SKM-1 (cell line): ENCODE results near the gene ABHD16A.

Source experiments
- DNase-seq: peaks from one replicate; lab custom pipeline; 2025; ENCODE audit not compliant: unreplicated experiment; lab: John Stamatoyannopoulos, UW

ABHD16A gene

DNA sequence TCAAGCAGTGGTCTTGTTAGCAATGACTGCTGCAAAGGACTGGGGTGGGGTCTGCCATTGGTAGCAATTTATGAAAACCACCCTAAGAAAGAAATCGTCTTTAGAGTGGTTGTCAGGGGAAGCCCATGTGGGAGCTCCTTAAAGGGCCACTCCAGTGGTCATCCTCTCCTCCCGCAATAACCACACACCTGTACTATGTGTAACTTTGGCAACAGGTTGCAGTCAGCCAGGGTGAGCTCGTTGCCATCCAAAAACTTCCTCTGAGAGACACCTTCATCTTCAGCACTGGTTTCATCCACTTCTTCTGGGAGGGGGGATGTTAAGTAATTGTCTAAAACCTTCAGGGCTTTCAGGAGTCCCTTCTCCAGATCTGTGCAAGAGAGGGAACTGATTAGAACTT lies 28.9 kb upstream of the ABHD16A start:
- DNase-seq = no peak

DNA sequence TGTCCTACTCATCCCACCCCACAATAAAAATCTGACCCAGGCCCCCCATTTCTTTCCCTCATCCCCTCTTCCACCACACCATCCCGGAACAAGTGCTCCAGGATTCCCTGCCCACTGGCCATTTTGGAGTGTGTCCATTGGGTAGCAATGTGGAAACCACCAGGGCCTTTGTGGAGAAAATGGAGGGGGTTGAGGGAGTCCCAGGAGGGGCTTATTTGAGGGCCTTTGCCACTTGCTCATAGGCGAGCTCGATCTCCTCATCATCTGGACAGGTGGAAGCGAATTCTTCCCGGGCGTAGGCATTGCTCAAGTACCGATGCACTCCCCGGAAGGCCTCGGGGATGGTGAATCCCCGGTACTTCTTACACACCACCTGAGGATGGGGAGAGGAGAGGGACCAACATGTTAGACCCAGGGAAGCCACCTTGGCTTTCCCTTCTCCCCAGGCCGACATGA lies 27.5 kb upstream of the ABHD16A start:
- no peak for DNase-seq

DNA sequence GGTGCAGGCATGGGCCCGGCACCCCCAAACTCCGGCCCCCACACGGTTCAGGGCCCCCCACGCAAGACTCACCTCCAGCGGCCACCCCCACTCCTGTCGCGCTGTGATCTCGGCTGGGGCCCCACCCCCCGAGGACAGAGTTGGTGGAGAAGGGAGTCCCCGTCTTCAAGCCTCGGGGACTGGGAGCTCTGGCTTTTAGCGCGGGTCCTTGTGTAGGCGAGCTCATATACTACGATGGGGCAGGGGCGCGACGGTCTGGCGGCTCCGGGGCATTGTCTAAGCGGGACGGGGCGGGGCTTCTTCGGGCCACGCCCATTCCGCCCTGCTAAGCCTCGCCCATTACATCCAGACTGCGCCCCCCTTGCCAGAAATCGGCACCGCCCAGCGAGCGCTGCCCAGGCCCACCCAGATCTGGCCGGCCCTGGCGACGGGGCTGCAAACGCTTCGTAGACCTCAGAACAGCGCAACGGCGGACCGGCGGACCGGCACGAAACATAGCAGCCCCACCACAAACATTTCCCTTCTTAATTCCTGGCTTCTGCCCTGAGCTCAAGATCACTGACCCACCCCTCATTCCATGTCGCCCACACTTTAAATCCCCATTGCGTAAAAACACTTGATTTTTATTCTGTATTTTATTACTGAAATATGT lies 27.0 kb upstream of the ABHD16A start:
- DNase-seq = no peak

DNA sequence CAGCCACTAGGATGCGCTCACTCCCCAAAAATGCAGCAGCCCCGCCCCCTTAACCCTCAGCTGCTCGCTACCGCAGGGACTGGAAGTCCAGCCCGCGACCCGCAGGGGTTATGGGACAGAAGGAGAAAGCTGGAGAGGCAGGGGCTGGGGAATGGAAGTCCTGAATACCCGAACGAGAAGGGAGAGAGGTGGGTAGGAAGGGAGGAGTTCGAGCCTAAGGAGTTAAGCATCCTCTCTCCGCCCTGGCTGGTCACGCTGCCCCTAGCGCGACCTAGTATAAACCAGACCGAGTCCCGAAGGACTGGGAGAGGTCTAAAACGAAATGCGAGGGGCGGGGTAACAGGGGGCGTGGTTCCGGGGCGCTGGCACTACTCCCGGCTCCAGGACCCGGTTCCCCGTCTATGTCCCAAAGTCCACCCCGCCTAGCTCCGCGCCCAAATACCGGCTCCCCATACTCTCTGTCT lies 26.4 kb upstream of the ABHD16A start:
- DNase-seq = no peak

DNA sequence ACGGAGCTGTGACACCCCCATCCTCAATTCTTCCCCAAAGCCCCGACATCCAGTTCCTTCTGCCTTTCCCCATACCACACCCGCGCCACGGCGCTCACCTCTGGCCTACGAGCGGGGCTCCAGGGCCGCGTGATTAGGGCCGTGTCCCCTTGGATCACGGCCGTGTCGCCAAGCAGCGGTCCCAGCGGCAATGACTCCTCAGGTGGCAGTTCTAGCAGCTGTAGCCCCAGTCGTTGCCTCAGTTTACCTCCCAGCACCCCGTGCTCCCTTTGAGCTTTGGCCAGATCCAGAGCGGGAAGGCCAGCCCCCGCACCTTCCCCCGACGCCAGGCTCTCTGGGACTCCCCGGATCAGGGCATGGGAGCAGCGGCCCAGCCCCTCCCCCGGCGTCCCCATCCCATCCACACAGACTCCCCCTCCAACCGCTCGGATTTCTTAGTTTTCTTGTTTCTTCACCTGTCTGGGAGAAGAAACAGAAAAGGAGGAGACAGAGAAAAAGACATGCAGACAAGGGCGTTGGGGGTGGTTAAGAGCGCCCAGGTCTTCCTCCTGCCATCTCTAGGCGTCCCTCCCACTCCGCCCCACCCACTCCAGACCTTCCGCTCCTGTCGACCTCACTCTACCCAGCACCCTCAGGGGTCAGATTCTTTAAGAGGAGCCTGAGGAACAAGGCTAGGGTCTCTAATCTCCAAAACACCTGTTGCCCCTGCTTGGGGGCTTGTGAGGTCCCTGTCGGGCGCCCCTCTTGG lies 25.8 kb upstream of the ABHD16A start, which contains the start of gene DDAH2:
DDAH2 (minus strand) TSS at position 533 of the 748 bp plus-strand sequence; CDS start at position 395, 138 bp downstream.
- DNase-seq = no peak

DNA sequence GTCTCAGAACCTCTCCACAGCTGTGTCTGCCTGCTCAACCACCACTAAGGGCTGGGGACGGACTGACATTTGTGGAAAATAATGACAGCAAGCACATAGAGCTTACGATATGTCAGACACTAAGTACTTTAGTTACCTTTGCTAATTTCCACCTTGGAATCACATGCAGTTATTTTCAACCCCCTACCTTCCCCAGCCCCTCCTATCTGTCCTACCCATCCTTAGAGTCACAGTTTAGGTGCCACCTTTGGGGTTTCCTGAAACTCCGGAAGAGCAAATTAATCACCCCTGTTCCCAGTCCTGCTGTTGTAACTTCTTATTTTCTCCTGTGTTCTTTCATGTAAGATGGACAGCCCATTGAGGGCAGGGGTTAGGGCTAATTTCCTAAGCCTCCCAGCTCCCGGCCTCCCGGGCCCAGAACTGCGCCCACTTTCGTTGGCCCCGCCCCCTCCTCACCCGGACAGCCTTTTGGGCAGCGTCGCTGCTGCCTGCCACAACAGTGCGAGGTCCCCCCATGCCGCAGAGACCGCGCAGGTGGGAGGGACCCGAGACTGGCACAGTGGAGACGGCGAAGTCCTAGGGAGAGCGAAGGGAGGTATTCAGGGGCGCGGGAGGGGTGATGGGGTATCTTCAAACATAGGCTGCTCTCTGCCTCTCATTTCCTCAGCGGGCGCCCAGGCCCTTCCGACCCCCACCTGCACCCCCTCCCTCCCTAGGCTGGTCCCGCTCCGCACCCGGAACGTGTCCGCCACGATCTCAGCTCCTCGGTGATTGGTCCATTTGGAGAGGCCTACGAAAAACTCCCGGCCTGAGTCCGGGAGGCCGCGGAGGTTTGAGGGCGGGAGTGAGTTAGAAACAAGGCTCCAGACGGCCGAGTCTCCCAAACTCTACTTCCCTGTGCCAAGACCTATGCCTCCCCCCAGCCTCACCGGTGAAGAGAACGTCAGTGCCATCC lies 24.9 kb upstream of the ABHD16A start:
- peak; percentile 90 for DNase-seq

DNA sequence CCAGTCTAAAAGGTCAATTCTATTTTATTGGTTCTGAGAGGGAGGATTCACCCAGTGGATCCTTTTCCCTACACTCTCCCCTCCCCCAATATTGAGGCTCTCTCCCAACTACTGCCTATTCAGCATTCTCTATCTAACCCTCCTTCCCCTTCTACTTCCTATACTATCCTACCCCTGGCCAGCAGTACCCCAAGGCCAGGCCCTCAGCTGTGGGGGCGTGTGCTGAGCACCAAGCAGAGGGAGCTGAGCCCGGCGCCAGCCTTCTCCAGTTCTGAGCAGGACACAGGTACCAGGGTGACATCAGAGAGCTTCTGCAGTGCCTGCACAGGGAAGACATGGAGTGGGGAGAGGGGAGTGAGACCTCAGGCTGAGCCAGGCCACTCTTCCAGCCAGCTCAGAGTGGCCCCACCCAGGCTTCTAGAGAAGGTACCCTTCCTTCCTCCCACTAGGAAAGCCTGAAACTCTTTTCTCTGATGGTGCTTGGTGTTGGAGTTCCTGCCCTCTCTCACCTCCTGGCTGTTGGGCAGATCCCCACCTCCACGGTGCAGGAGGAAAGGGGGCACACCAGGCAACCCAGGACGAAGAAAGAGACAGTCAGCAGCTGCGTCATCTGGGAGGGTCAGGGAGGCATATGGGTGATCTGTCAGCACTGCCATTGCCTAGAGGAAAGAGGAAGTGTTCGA lies 24.1 kb upstream of the ABHD16A start:
- DNase-seq = no peak

DNA sequence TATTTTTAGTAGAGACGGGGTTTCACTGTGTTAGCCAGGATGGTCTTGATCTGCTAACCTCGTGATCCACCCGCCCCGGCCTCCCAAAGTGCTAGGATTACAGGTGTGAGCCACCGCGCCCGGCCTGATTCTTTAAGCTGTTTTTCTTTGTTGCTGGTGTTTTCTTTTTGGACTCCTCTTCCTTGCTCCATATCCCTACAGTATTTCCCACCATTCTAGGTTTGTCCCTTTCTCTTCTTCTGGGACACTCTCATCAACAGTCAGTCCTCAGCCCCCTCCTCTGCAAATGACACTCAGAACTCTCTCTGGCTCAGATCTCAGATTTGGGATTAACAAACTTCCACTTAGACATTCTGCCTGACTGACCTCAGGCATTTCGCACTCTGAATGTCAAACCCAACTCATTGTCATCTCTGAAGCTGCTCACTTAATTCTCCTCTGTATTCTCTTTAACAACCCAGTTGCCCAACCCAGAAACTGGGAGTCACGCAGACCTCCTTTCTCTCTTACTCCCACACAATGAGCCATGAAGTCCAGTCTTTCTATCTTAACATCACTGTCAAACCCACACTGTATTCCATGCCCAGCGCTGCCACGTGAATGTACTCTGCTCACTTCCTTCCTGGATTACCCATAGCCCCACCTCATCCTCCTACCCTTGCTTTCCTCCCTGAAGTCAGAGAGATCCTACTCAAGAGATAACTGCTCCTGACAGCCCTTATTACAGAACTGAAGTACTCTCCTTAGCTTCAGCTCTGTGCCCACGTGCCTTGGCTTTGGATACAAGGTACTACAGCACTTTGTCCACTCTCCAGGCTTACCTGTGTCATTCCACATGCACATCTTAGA lies 22.6 kb upstream of the ABHD16A start:
- no peak for DNase-seq

DNA sequence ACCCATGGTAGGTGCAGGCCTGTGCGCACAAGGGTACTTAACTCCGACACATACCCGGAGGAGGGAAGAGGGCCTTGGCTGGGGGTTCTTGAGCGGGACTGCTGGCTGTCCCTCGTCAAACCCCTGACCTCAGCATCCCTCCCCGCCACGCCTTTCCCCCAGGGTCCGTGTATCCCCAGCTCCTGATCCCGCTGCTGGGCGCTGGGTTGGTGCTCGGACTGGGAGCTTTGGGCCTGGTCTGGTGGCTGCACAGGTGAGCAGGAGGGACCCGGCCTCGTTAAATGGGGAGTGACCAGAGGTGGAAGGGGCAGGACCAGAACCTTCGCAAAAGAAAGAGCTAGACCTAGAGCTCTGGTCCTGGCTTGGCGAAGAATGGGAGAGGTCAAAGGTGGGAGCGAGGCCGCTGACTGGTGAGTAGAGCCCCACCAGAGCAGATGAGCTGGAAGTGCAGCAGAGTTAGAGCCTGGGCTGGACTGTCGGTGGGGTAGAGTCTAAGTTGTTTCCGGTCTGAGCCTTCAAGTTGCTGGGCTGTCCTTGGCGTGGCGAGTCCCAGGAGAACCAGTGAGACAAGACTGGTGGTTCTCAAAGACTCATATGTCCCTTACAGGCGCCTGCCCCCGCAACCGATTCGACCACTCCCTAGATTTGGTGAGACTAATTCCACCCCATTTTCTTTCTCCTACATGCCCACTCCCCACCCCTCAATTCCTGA lies 21.0 kb upstream of the ABHD16A start:
- DNase-seq = no peak

DNA sequence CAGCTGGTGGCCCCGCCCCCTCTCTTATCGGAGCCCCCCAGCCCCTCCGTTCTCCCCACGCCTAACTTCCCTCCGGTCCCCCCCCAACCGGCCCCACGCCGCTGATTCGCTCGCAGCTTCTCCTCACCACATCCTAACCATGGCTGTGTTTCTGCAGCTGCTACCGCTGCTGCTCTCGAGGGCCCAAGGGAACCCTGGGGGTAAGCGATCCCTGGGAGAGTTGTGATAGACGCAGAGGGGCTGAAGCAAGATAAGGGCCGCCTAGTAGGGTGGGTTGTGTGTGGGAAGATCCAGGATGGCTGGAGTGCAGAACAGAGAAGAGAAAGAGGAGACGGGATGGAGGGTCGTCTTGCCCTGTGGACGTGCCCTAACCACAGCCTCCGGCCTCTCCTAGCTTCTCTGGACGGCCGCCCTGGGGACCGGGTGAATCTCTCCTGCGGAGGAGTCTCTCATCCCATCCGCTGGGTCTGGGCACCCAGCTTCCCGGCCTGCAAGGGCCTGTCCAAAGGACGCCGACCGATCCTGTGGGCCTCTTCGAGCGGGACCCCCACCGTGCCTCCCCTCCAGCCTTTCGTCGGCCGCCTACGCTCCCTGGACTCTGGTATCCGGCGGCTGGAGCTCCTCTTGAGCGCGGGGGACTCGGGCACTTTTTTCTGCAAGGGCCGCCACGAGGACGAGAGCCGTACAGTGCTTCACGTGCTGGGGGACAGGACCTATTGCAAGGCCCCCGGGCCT lies 20.3 kb upstream of the ABHD16A start, which contains the start of gene MPIG6B:
MPIG6B (plus strand) TSS at position 129 of the 735 bp plus-strand sequence; CDS start at position 140, 11 bp downstream.
- DNase-seq = no peak

DNA sequence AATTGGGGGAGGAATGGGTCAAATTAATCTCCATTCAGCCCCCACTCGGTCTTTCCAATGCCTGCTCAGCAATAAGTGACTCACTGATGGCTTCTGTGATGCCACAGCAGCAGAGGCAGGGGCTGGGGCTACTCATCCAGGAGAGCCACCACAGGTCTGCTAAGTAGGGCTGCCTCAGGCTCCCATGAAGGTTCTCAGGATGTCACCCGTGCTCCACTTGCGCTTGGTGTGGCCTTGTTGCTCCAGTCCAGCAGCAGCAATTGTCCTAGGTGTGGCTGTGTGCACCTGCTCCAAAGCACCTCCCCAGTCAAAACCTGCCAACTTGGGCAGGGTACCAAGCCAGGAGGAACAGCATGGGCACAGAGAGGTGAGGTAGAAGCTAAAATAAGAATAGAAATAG lies 19.0 kb upstream of the ABHD16A start:
- DNase-seq = no peak

DNA sequence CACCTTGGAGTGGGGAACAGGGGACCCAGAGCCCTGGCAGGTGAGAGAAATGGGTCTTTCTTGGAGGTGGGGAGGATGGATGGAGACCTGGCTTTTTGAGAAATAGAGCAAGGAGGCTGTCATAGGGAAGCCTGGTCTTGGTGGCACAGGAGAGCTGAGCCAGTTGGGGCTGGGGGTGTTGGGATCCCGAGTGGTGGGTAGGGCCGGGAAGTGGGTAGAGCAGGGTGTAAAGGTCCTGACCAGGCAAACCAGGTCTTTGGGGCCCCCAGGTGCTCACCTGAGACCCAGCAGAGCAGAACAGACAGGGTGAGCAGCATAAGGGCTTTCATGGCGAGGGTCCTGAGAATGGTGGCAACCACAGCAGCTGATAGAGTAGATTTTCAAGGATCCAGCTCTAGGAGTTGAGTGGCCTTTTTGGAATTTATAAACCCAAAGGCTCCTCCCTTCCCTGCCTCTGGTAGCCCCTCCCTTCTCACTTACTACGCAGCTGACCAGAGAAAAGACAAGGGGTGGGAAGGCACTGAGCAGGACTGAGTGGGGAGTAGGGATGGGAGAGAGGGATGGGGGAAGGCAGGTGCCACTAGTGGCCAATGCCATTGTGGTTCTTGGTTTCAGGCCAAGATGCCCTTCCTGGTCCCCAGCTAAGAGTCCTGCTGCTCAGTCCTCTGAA lies 18.4 kb upstream of the ABHD16A start, which contains the start of gene LY6G6C:
LY6G6C (minus strand) TSS at position 396 of the 670 bp plus-strand sequence; CDS start at position 329, 67 bp downstream.
- DNase-seq = no peak

DNA sequence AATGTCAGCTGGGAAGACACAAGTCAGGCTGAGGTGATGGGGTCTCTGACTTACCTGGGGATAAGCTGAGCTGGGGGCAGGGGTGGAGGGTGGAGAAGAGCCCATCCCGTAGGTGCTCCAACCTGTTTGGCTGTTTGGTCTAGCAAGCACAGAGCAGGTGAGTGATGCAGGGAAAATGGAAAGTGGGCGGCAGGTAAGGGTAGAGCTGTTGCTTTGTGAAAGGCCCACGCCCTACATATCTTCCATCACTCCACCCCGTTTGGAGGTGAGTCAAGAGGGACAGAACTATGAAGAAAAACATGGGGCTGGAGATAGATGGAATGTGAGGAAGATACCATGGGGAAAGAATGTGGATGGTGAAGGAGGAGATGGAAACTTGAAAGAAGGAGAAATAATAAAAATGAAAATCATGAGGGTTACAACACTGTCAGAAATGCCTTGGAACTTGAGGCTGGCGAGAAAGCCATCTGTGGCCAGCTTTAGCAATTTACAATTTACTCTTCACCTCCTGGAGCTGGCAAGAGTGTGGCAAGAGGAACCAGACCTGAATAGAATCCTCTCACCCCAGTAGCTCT lies 17.2 kb upstream of the ABHD16A start:
- DNase-seq = no peak

DNA sequence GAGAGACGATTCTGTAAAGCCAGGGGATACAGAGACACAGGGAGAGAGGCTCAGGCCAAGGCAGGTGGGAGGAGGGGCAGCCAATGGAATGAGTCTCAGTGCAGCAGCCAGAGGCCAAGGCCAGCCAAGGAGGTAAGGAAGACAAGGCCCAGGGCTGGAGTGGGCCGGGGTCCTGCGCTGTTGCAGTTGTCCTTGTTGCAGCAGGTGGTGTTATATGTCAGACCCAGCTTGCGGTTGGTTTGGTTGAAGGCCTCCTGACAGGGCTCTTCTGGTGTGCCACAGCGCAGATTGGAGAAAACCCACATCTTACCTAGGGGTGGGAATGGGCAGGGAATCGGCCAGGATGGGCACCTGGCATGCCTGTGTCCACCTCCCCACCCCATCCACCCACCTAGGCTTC lies 15.9 kb upstream of the ABHD16A start:
- DNase-seq = no peak

DNA sequence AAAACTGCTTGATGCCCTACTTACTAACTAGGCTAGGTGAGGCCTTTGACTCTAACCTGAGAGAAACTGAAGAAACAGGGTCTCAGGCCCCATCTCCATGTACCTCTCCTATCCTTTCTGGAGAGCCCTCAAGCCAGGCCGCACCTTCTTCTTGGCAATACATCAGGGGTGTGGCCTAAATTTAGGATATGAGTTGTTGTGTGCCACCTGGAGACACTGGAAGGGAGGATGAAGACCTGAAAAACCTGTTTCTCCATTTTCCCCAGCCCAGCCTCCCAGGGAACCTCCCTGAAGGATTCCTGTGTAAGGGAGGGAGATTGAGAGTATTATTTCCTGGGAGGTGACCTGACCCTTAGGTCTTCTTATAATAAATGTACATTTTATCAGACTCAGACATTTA lies 15.1 kb upstream of the ABHD16A start:
- no peak for DNase-seq

DNA sequence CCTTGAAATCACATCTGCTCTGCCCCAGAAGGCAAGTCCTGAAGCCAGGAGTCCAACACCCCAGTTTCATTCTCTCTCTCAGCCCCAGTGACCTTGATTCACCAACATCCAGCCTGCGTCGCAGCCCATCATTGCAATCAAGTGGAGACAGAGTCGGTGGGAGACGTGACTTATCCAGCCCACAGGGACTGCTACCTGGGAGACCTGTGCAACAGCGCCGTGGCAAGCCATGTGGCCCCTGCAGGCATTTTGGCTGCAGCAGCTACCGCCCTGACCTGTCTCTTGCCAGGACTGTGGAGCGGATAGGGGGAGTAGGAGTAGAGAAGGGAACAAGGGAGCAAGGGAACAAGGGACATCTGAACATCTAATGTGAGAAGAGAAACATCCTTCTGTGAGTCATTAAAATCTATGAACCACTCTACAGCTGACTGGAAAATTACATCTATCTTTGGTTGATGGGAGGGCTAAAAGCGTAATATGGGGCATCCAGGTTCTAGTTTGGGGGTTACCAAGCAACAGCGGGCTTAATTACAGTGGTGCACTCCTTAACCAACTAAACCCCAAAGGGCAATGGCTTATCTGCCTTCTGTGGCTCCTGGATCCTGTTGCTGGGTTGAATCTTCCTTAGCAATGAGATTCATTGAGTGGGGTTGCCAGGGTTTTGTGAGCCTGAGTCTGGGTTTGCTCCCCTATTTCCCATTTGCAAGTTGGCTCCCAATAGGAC lies 14.5 kb upstream of the ABHD16A start:
- no peak for DNase-seq
